LNCaP clone FGC (cell line): ENCODE measurements around the gene STOX1.

Experiments
- DNase-seq: peaks from one replicate; pipeline ENCODE4 v3.0.0-alpha.2; 2011; ENCODE audit warnings: low read depth
- H3K4me3 ChIP-seq: 2 replicates; pipeline ENCODE4 v1.5.1; 2011; ENCODE audit warnings: mild to moderate bottlenecking, low read depth, low read length, control low read depth
- TF ChIP-seq, protein P1 (sequence below): IDR thresholded peaks from 2 replicates; pipeline ENCODE4 v1.5.1; 2012; ENCODE audit warnings: mild to moderate bottlenecking; ENCODE audit not compliant: control insufficient read depth, insufficient read depth; ENCODE audit errors: extremely low read depth

Gene STOX1, protein sequence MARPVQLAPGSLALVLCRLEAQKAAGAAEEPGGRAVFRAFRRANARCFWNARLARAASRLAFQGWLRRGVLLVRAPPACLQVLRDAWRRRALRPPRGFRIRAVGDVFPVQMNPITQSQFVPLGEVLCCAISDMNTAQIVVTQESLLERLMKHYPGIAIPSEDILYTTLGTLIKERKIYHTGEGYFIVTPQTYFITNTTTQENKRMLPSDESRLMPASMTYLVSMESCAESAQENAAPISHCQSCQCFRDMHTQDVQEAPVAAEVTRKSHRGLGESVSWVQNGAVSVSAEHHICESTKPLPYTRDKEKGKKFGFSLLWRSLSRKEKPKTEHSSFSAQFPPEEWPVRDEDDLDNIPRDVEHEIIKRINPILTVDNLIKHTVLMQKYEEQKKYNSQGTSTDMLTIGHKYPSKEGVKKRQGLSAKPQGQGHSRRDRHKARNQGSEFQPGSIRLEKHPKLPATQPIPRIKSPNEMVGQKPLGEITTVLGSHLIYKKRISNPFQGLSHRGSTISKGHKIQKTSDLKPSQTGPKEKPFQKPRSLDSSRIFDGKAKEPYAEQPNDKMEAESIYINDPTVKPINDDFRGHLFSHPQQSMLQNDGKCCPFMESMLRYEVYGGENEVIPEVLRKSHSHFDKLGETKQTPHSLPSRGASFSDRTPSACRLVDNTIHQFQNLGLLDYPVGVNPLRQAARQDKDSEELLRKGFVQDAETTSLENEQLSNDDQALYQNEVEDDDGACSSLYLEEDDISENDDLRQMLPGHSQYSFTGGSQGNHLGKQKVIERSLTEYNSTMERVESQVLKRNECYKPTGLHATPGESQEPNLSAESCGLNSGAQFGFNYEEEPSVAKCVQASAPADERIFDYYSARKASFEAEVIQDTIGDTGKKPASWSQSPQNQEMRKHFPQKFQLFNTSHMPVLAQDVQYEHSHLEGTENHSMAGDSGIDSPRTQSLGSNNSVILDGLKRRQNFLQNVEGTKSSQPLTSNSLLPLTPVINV

DNA sequence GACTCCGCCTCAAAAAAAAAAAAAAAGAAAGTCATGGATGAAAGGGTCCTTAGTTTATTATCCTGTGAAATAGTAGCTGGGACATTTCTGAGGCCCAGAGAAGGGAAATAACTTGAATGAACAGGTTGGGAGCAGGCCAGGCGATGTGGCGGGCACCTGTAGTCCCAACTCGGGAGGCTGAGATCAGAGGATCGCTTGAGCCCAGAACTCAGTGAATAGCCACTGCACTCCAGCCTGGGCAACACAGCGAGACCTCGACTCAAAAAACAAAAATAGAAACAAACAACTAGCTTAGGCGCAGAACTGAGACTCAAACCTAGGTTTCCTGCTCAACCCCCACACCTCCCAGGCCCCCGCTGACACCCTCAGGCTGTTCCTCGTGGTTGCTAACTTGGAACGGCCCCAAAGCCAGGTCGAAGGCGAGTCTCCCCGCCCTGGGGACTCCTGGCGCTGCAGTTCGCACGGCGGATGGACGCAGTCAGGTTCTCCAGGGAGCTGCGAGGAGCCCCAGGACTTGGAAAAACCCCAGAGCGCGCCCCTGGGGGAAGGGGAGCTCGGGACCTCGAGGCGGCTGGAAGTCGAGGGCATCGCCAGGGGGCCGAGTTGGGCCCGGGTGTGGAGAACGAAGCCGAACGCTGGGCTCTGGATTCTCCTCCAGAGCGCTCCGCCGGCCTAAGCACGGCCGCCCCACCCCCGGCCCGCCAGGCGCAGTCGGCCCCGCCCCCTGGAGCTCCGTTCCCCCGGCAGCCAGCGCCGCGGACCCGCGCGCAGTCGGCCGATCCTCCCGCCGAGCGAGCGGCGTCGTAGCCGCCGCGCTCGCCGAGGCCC lies at the start of gene STOX1:
Gene STOX1, plus strand, starts transcription at position 768 of the 828 bp plus-strand sequence. CDS start 93 bp downstream, outside the sequence.
- TF ChIP-seq, protein P1, sequence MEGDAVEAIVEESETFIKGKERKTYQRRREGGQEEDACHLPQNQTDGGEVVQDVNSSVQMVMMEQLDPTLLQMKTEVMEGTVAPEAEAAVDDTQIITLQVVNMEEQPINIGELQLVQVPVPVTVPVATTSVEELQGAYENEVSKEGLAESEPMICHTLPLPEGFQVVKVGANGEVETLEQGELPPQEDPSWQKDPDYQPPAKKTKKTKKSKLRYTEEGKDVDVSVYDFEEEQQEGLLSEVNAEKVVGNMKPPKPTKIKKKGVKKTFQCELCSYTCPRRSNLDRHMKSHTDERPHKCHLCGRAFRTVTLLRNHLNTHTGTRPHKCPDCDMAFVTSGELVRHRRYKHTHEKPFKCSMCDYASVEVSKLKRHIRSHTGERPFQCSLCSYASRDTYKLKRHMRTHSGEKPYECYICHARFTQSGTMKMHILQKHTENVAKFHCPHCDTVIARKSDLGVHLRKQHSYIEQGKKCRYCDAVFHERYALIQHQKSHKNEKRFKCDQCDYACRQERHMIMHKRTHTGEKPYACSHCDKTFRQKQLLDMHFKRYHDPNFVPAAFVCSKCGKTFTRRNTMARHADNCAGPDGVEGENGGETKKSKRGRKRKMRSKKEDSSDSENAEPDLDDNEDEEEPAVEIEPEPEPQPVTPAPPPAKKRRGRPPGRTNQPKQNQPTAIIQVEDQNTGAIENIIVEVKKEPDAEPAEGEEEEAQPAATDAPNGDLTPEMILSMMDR = no peak
- no peak for DNase-seq
- H3K4me3 ChIP-seq = peak within 1 kb of the TSS; percentile 56

DNA sequence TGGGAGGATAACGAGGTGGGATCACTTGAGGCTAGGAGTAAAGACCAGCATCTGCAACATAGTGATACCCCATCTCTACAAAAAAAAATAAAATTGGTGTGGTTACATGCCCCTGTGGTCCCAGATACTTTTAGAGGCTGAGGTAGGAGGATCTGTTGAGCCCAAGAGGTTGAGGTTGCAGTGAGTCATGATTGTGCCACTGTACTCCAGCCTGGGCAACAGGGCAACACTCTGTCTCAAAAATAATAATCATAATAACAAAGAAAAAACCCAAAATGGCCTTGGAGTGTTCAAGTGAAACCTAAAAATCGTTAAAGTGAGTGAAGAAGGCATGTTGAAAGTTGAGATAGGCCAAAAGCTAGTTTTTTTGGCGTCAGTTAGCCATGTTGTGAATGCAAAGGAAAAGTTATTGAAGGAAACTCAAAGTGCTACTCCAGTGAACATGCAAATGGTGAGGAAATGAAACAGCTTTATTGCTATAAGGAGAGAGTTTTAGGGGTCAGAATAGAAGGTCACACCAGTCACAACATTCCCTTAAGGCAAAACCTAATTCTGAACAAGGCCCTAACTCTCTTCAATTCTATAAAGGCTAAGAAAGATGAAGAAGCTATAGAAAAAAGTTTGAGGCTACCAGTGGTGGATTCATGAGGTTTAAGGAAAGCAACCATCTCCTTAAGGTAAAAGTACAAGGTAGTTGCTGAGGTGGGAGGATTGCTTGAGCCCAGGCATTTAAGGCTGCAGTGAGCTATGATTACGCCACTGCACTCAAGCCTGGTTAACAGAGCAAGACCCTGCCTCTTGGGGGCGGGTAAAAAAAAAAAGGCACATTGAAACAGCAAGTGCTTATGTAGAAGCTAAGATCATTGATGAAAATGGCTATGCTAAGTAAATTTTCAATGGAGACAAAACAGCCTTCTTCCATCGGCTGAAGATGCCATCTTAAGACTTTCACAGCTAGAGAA lies 45.4 kb upstream of the STOX1 start:
- H3K4me3 ChIP-seq = no peak overlapping the region
- DNase-seq = no peak
- TF ChIP-seq, protein P1 = no peak

DNA sequence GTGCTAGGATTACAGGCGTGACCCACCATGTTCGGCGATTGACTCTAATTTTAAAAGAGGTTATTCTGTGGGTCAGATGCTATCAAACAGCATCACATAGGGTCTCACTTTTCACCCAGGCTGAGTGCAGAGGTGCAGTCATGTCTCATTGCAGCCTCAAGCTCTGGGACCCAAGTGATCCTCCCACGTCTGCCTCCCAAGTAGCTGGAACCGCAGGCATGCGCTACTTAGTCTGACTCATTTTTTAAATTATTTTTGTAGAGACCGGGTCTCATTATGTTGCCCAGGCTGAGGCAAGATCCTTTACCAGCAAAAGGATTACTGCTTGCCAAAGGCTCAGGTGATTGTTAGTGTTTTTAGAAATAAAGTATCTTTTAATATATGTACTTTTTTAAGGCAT lies 42.9 kb upstream of the STOX1 start:
- no peak for DNase-seq
- TF ChIP-seq, protein P1 = no peak
- no peak overlapping the region for H3K4me3 ChIP-seq

DNA sequence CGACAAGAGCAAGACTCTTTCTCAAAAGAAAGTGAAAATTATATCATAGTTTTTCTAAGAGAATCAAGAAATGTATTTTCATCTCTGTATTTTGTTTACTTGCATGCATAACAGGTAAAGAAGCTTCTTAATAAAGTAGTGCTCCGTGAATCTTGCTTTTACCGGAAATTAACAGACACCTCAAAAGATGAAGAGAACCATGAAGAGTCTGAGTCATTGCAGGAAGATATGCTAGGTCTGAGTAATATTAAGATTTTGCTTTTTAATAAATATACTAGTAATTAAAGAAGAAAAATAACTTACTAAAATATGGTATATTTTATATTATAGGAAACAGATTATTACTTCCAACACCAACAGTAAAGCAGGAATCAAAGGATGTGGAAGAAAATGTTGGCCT lies 39.5 kb upstream of the STOX1 start:
- H3K4me3 ChIP-seq = no peak overlapping the region
- DNase-seq = no peak
- TF ChIP-seq, protein P1 = no peak

DNA sequence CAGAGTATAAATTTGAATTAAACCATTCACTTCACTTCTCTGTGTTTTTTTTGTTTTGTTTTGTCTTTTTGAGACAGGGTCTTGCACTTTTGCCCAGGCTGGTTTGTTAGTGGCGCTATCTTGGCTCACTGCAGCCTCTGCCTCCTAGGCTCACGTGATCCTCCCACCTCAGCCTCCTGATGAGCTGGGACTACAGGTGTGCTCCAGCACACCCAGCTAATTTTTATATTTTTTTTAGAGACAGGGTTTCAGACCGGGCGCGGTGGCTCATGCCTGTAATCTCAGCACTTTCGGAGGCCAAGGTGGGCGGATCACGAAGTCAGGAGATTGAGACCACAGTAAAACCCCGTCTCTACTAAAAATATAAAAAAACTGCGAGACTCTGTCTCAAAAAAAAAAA lies 36.9 kb upstream of the STOX1 start:
- TF ChIP-seq, protein P1 = no peak
- no peak overlapping the region for H3K4me3 ChIP-seq
- no peak for DNase-seq
